ENCODE results near the gene FBN1. TPM values are rescaled to one million over a fixed set of nuclear protein-coding genes. Genes with fewer than 3 reads are reported as not detected.
A peak's percentile ranks its signal among the peaks of the same experiment; 100 is the strongest.

Gene FBN1
- polyA plus RNA-seq, 2 of the 4 experiments (the other 2 are of a cell fraction): 6.3 to 9.4 TPM

DNA sequence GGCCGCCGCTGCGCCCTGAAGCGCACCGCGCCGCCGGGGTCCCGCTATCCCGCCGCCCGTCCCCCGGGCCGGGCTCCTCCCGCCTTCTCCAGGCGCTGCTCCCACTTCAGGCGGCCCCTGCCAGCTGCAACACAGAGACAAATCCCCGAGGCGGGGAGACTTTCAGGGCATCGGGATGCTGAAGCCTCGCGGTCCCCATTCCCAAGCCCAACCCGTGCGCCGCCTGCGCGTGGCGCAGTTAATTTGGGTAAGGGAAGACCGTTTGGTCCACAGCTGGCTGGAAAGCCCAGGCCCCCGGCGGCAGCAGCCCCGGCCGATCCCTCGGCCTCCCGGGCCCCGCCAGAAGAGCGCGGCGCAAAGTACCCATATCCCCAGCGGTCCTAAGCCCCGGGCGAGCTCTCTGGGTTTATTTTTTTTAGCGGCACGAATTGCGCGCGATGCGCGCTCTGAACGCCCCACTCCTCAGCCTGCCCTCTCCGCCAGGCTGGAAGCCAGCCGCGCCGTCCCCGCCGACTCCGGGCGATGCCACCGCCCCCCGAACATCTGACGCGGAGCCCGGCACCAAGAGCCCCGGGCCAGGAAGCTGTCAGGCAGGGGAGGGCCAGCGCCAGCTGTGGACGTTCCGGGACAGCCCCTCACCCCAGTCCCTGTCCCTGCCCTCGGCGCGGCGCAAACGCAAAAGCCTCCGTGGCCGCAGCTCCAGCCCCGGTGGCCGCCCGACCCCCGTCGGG is 517 bp downstream of the FBN1 start:
- peaks cover 5% of the 10 kb centered on the region; the same call in 1 of the 3 replicates for H3K4me1 ChIP-seq
- H3K27ac ChIP-seq: peak overlapping the region; percentile 57 to 88
- peak overlapping the region; percentile 76 for H3K4me3 ChIP-seq
- no peaks in the 10 kb centered on the region for H3K9me3 ChIP-seq
- peak overlapping the region; percentile 96 for H3K4me2 ChIP-seq
- FAIRE-seq (no peak), ATAC-seq (peak; percentile 72 to 73), DNase-seq (ENCODE audit: low read depth in 1 of 2, low spot score in 1 of 2) (peak; percentile 13 to 58)
- TF ChIP-seq RAD21 (conservative IDR thresholded peaks at IDR 0.05 in 1 of 2, IDR thresholded peaks at IDR 0.05 in 1 of 2) (no peak), RNF2 (IDR thresholded peaks at IDR 0.05; ENCODE audit: borderline replicate concordance, low read depth) (no peak), EHF (CRISPR knock-in tag; IDR thresholded peaks at IDR 0.05) (no peak), HDAC2 (IDR thresholded peaks at IDR 0.05) (peak; percentile 84; the same call in 1 of the 2 replicates), ESRRA (IDR thresholded peaks at IDR 0.05; ENCODE audit: borderline replicate concordance, low read length) (no peak), CBX2 (IDR thresholded peaks at IDR 0.05; ENCODE audit: borderline replicate concordance, low read depth) (no peak), SMC3 (IDR thresholded peaks at IDR 0.05) (peak; percentile 6; the same call in 1 of the 3 replicates), HEYL (CRISPR knock-in tag; IDR thresholded peaks at IDR 0.05) (no peak)
- TF ChIP-seq, protein P1, sequence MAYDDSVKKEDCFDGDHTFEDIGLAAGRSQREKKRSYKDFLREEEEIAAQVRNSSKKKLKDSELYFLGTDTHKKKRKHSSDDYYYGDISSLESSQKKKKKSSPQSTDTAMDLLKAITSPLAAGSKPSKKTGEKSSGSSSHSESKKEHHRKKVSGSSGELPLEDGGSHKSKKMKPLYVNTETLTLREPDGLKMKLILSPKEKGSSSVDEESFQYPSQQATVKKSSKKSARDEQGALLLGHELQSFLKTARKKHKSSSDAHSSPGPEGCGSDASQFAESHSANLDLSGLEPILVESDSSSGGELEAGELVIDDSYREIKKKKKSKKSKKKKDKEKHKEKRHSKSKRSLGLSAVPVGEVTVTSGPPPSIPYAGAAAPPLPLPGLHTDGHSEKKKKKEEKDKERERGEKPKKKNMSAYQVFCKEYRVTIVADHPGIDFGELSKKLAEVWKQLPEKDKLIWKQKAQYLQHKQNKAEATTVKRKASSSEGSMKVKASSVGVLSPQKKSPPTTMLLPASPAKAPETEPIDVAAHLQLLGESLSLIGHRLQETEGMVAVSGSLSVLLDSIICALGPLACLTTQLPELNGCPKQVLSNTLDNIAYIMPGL (CRISPR knock-in tag; IDR thresholded peaks at IDR 0.05; ENCODE audit: borderline replicate concordance): no peak
- TF ChIP-seq, protein P2, sequence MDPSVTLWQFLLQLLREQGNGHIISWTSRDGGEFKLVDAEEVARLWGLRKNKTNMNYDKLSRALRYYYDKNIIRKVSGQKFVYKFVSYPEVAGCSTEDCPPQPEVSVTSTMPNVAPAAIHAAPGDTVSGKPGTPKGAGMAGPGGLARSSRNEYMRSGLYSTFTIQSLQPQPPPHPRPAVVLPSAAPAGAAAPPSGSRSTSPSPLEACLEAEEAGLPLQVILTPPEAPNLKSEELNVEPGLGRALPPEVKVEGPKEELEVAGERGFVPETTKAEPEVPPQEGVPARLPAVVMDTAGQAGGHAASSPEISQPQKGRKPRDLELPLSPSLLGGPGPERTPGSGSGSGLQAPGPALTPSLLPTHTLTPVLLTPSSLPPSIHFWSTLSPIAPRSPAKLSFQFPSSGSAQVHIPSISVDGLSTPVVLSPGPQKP (IDR thresholded peaks at IDR 0.05; ENCODE audit: low read depth, low read length): no peak
- TF ChIP-seq, protein P3, sequence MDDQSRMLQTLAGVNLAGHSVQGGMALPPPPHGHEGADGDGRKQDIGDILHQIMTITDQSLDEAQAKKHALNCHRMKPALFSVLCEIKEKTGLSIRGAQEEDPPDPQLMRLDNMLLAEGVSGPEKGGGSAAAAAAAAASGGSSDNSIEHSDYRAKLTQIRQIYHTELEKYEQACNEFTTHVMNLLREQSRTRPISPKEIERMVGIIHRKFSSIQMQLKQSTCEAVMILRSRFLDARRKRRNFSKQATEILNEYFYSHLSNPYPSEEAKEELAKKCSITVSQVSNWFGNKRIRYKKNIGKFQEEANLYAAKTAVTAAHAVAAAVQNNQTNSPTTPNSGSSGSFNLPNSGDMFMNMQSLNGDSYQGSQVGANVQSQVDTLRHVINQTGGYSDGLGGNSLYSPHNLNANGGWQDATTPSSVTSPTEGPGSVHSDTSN (IDR thresholded peaks at IDR 0.05): no peak
- WGBS (ENCODE audit: missing lambda C conversion rate): 5% methylated on average over 29 of the region's 79 CpGs
- POLR2A ChIA-PET: interaction anchor here (0.9 kb wide), 1 partner anchor 287 kb away, joined by 3 read pairs; no protein-coding TSS in a partner anchor
- CTCF ChIA-PET: interaction anchor here (0.6 to 1.5 kb wide), 3 partner anchors 156 to 176 kb away, joined by 3 to 4 read pairs (median 3); partner anchors contain the start of gene CEP152

DNA sequence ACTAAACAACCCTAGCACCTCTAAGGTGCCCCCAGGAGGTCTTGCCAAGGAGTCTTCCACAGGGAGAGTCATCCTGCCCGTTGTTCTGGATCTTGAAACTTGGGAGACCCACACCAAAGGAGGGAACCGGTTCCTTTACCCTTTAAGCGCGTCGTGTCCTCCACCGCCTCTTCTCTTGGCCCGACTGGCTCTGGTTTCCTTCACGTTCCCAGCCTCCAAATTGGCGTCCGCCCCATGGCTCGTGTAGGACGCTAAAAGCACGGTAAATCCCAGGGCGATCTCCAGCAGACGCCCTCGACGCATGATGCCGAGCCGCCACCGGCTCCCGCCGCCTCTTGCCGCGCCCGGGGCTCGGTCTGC is 1.1 kb downstream of the FBN1 start:
- CTCF ChIA-PET: interaction anchor here (0.6 to 1.5 kb wide), 2 partner anchors 157 to 177 kb away, joined by 3 to 4 read pairs; no protein-coding TSS in a partner anchor
- peak overlapping the region; percentile 57 to 88; a peak in 4 of 6 replicates for H3K27ac ChIP-seq
- FAIRE-seq (no peak), ATAC-seq (no peak; a peak in 2 of 6 replicates), DNase-seq (ENCODE audit: low read depth in 1 of 2, low spot score in 1 of 2) (no peak)
- peaks cover 5% of the 10 kb centered on the region; the same call in 1 of the 3 replicates for H3K4me1 ChIP-seq
- 11% methylated on average over 9 of the region's 26 CpGs for WGBS (ENCODE audit: missing lambda C conversion rate)
- H3K4me2 ChIP-seq: peak overlapping the region; percentile 96
- peak overlapping the region; percentile 76 for H3K4me3 ChIP-seq
- TF ChIP-seq HOXA7 (CRISPR knock-in tag; IDR thresholded peaks at IDR 0.05) (no peak), ESRRA (IDR thresholded peaks at IDR 0.05; ENCODE audit: borderline replicate concordance, low read length) (no peak), MAFK (IDR thresholded peaks at IDR 0.05; ENCODE audit: partially characterized antibody) (no peak), ZFP36 (IDR thresholded peaks at IDR 0.05; ENCODE audit: borderline replicate concordance, partially characterized antibody) (no peak), MAZ (IDR thresholded peaks at IDR 0.05; ENCODE audit: borderline replicate concordance, low read depth, low read length) (no peak), RNF2 (IDR thresholded peaks at IDR 0.05; ENCODE audit: borderline replicate concordance, low read depth) (no peak), EHMT2 (IDR thresholded peaks at IDR 0.05; ENCODE audit: low read depth) (no peak), MYC (IDR thresholded peaks at IDR 0.05; ENCODE audit: borderline replicate concordance, low read length) (no peak), POLR2AphosphoS2 (conservative IDR thresholded peaks at IDR 0.05; ENCODE audit: low read length) (no peak), HOXB13 (CRISPR knock-in tag; IDR thresholded peaks at IDR 0.05; ENCODE audit: low read depth) (no peak), ZSCAN20 (CRISPR knock-in tag; IDR thresholded peaks at IDR 0.05) (no peak), BHLHE40 (IDR thresholded peaks at IDR 0.05; ENCODE audit: low read depth, low read length) (no peak), ZC3H11A (IDR thresholded peaks at IDR 0.05) (no peak)
- TF ChIP-seq, protein P4, sequence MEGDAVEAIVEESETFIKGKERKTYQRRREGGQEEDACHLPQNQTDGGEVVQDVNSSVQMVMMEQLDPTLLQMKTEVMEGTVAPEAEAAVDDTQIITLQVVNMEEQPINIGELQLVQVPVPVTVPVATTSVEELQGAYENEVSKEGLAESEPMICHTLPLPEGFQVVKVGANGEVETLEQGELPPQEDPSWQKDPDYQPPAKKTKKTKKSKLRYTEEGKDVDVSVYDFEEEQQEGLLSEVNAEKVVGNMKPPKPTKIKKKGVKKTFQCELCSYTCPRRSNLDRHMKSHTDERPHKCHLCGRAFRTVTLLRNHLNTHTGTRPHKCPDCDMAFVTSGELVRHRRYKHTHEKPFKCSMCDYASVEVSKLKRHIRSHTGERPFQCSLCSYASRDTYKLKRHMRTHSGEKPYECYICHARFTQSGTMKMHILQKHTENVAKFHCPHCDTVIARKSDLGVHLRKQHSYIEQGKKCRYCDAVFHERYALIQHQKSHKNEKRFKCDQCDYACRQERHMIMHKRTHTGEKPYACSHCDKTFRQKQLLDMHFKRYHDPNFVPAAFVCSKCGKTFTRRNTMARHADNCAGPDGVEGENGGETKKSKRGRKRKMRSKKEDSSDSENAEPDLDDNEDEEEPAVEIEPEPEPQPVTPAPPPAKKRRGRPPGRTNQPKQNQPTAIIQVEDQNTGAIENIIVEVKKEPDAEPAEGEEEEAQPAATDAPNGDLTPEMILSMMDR (IDR thresholded peaks at IDR 0.05): no peak
- POLR2A ChIA-PET: no interaction called here
- no peaks in the 10 kb centered on the region for H3K9me3 ChIP-seq
